Gastroesophageal sphincter (tissue), 4 donors: ENCODE measurements around the gene FRMD6. TPM values are rescaled to one million over a fixed set of nuclear protein-coding genes. Genes with fewer than 3 reads are reported as not detected.
"Not testable (repeated sequence)": the region's sequence is repeated elsewhere in the genome, so short reads cannot be mapped to it uniquely, and the experiment has no call there.

ENCODE experiments used
- ATAC-seq: fragments of 150-250 bp; one replicate; pipeline ENCODE4 v1.9.1; 2016; ENCODE audit warnings: mild to moderate bottlenecking, moderate library complexity
- H3K27ac ChIP-seq, 4 donors: fragments of 200-600 bp; sonication (generic) in 3 of 4; 1 replicate in 3 of 4; 2 replicates in 1 of 4; pipeline ENCODE4 v1.5.1; 2016 to 2019
- H3K27me3 ChIP-seq: fragments of 200-600 bp; sonication (generic); one replicate; pipeline ENCODE4 v1.5.1; 2019
- H3K36me3 ChIP-seq, 2 donors: fragments of 200-600 bp; sonication (generic); one replicate each; pipeline ENCODE4 v1.5.1; 2019; ENCODE audit warnings: control low read depth in 1 of 2
- H3K4me1 ChIP-seq, 3 donors: fragments of 200-600 bp; sonication (generic); 1 replicate in 2 of 3; 2 replicates in 1 of 3; pipeline ENCODE4 v1.5.1; 2016 to 2019; ENCODE audit warnings: control low read depth in 2 of 3
- H3K4me3 ChIP-seq, 2 donors: fragments of 200-600 bp; sonication (generic); one replicate each; pipeline ENCODE4 v1.5.1; 2019; ENCODE audit warnings: mild to moderate bottlenecking in 1 of 2, moderate library complexity in 1 of 2
- H3K9me3 ChIP-seq, 3 donors: fragments of 200-600 bp; sonication (generic); one replicate each; pipeline ENCODE4 v1.5.1; 2017 to 2019; ENCODE audit warnings: control low read depth in 2 of 3
- EP300 ChIP-seq: sonication (generic); formaldehyde crosslinking; IDR thresholded peaks from one replicate; pipeline ENCODE4 v1.6.1; 2017; ENCODE audit warnings: antibody characterized with exemption, mild to moderate bottlenecking
- POLR2A ChIP-seq, 2 donors: fragments of 450-650 bp; IDR thresholded peaks; one replicate each; pipeline ENCODE4 v1.6.1; 2017; ENCODE audit warnings: antibody characterized with exemption in 2 of 2, mild to moderate bottlenecking in 2 of 2, moderate library complexity in 1 of 2
- POLR2AphosphoS5 ChIP-seq: sonication (generic); formaldehyde crosslinking; IDR thresholded peaks from one replicate; pipeline ENCODE4 v1.6.1; 2017; ENCODE audit warnings: antibody characterized with exemption
- WGBS, 2 donors: methylation state at CpG; one replicate each; pipeline ENCODE4 v1.1.5; 2018; ENCODE audit warnings: low coverage in 1 of 2; 5-methylcytosine and 5-hydroxymethylcytosine counted together
- total RNA-seq, 4 donors: library from RNA; depleted of rRNA; stranded (reverse); fragments of >200 nt; gene quantifications; one replicate each; pipeline ENCODE4 v1.1.0, GENCODE V29; 2016
- TF ChIP-seq, protein P1 (sequence below), 4 experiments: fragments of 200-600 bp in 2 of 4; fragments of 450-650 bp in 2 of 4; sonication (generic) in 1 of 4; IDR thresholded peaks; one replicate each; pipeline ENCODE4 v1.5.1; 2017 to 2019; ENCODE audit warnings: antibody characterized with exemption in 4 of 4, mild to moderate bottlenecking in 2 of 4, moderate library complexity in 2 of 4

FRMD6 gene
- total RNA-seq, 4 donors from 2014 or later: 42.5 to 68.6 (median 53.9) TPM

- no peak for ATAC-seq
- no peaks in the 10 kb centered on the region for H3K36me3 ChIP-seq
- WGBS, 2 donors: 61 to 100% methylated on average over 1 to 3 of the region's 13 CpGs
- H3K4me1 ChIP-seq: no peaks in the 10 kb centered on the region
- TF ChIP-seq POLR2A (IDR thresholded peaks at IDR 0.05): no peak
- no peak for TF ChIP-seq EP300
- TF ChIP-seq POLR2AphosphoS5: no peak
- TF ChIP-seq, protein P1, sequence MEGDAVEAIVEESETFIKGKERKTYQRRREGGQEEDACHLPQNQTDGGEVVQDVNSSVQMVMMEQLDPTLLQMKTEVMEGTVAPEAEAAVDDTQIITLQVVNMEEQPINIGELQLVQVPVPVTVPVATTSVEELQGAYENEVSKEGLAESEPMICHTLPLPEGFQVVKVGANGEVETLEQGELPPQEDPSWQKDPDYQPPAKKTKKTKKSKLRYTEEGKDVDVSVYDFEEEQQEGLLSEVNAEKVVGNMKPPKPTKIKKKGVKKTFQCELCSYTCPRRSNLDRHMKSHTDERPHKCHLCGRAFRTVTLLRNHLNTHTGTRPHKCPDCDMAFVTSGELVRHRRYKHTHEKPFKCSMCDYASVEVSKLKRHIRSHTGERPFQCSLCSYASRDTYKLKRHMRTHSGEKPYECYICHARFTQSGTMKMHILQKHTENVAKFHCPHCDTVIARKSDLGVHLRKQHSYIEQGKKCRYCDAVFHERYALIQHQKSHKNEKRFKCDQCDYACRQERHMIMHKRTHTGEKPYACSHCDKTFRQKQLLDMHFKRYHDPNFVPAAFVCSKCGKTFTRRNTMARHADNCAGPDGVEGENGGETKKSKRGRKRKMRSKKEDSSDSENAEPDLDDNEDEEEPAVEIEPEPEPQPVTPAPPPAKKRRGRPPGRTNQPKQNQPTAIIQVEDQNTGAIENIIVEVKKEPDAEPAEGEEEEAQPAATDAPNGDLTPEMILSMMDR (IDR thresholded peaks at IDR 0.05): no peak
- H3K4me3 ChIP-seq: no peak overlapping the region
- no peaks in the 10 kb centered on the region for H3K27me3 ChIP-seq
- H3K27ac ChIP-seq: no peak overlapping the region
- H3K9me3 ChIP-seq: no peaks in the 10 kb centered on the region
Measured at GRCh38 chr14:51750542-51750941, 98.8 kb downstream of the FRMD6 start.

DNA sequence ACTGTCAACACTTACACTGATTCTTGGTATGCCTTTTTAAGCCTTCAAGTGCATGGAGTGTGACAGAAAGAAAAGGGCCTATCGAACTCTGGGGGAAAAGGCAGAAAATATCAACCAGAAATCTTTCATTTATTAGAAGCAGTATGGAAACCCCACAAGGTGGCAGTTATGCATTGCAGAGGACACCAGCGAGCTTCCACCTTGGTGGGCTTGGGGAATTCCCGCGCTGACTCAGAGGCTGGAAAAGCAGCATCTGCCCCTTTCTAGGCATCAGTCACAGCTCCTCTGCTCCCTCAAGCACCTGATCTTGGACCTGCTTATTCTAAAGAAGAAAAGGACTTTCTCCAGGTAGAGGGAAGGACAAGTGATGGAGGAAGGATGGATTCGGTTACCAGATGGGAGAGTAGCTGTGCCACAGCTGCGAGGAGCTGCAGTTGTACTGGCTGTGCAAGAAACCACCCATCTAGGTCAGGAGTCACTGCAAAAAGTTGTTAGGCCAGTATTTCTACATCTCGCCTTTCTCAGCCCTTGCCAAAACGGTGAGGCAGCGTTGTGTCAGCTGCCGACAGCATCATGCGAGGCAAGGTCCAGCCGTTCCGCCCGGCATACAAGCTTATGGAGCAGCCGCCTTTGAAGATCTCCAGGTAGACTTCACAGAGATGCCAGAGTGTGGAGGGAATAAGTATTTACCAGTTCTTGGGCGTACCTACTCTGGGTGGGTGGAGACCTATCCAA lies 100.1 kb downstream of the FRMD6 start:
- not testable (repeated sequence) for H3K9me3 ChIP-seq

DNA sequence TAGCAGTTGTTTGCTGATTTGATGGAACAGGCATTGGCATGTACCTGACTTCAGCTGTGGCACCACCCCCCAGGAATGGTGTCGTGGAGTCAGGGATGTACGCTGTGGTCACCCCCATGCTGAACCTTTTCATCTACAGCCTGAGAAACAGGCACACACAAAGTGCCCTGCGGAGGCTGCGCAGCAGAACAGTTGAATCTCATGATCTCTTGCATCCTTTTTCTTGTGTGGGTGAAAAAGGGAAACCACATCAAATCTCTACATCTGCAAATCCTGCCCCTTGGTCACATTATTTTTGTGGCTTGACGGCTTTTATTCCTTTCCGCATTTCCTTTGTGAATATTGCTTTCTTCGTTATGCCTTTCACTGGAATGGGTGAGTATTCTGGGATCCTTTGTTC lies 106.0 kb downstream of the FRMD6 start:
- not testable (repeated sequence) for H3K4me1 ChIP-seq, H3K9me3 ChIP-seq
- WGBS, 2 donors: 72 to 82% methylated on average over 4 to 7 of the region's 7 CpGs

More for the DNA sequence above, 100.1 kb downstream of the FRMD6 start:
- 83 to 89% methylated on average over 4 to 8 of the region's 16 CpGs for WGBS, 2 donors
- not testable (repeated sequence) for H3K36me3 ChIP-seq, H3K4me1 ChIP-seq, H3K4me3 ChIP-seq, ATAC-seq, H3K27me3 ChIP-seq, H3K27ac ChIP-seq

GRCh38 chr14:51759950-51760349 lies 108.2 kb downstream of the FRMD6 start:
- no peak overlapping the region for H3K4me3 ChIP-seq
- no peaks in the 10 kb centered on the region for H3K9me3 ChIP-seq
- H3K27ac ChIP-seq: no peak overlapping the region
- ATAC-seq: no peak
- H3K4me1 ChIP-seq: no peaks in the 10 kb centered on the region
- no peaks in the 10 kb centered on the region for H3K36me3 ChIP-seq
- 40 to 90% methylated on average over 1 to 2 of the region's 18 CpGs for WGBS, 2 donors
- TF ChIP-seq, protein P1 (IDR thresholded peaks at IDR 0.05): no peak
- TF ChIP-seq EP300 (no peak), POLR2AphosphoS5 (no peak), POLR2A (IDR thresholded peaks at IDR 0.05) (no peak)
- H3K27me3 ChIP-seq: no peaks in the 10 kb centered on the region

More for the DNA sequence above, 106.0 kb downstream of the FRMD6 start:
- H3K27me3 ChIP-seq, H3K4me3 ChIP-seq, ATAC-seq, H3K27ac ChIP-seq, H3K36me3 ChIP-seq: not testable (repeated sequence)

- H3K36me3 ChIP-seq, H3K27ac ChIP-seq, H3K27me3 ChIP-seq, H3K9me3 ChIP-seq, H3K4me1 ChIP-seq, ATAC-seq, H3K4me3 ChIP-seq: not testable (repeated sequence)
- 75 to 93% methylated on average over 2 to 8 of the region's 13 CpGs for WGBS, 2 donors
Measured at GRCh38 chr14:51765726-51766125, 114.0 kb downstream of the FRMD6 start.

- not testable (repeated sequence) for H3K4me1 ChIP-seq, H3K27ac ChIP-seq
Measured at GRCh38 chr14:51766586-51766985, 114.9 kb downstream of the FRMD6 start.

DNA sequence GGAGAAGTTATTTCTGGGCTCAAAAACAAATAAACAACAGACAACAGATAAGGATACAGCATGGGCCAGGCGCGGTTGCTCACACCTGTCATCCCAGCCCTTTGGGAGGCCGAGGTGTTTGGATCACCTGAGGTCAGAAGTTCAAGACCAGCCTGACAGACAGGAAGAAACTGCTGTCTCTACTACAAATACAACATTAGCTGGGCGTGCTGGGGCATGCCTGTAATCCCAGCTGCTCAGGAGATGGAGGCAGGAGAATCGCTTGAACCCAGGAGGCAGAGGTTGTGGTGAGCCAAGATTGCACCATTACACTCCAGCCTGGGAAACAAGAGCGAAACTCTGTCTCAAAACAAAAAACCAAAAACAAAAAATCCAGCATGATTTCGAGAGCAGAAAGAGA lies 117.6 kb downstream of the FRMD6 start:
- not testable (repeated sequence) for H3K9me3 ChIP-seq, H3K27ac ChIP-seq, ATAC-seq, H3K36me3 ChIP-seq, H3K27me3 ChIP-seq, H3K4me3 ChIP-seq, H3K4me1 ChIP-seq
- WGBS, 2 donors: 77 to 83% methylated on average over 1 to 7 of the region's 7 CpGs

More at GRCh38 chr14:51766586-51766985, 114.9 kb downstream of the FRMD6 start:
- not testable (repeated sequence) for H3K9me3 ChIP-seq, ATAC-seq, H3K36me3 ChIP-seq, H3K4me3 ChIP-seq, H3K27me3 ChIP-seq
- 28 to 40% methylated on average over 1 to 4 of the region's 8 CpGs for WGBS, 2 donors
